WTC11 (cell line): ENCODE results near the gene RGS6. TPM values are rescaled to one million over a fixed set of nuclear protein-coding genes. Genes with fewer than 3 reads are reported as not detected.

ENCODE experiments used
- ATAC-seq: fragments of 200-7000 bp; cut with Tn5 transposase; 2 replicates; pipeline ENCODE4 v1.10.0; 2021; ENCODE audit warnings: mild to moderate bottlenecking, moderate library complexity
- CTCF ChIA-PET: fragments of 300-600 bp; sonication (Branson Sonifier 250); formaldehyde crosslinking; loops from one replicate; lab custom pipeline; 2021; ENCODE audit warnings: antibody characterized with exemption; lab: Charles Lee
- POLR2A ChIA-PET: fragments of 350-600 bp; sonication (Branson Sonifier 250); formaldehyde crosslinking; loops from one replicate; lab custom pipeline; 2021; ENCODE audit warnings: antibody characterized with exemption; lab: Charles Lee
- DNase-seq: peaks from one replicate; pipeline ENCODE4 v3.0.0; 2021; ENCODE audit warnings: low spot score
- H3K27ac Mint-ChIP-seq: 2 replicates; pipeline ENCODE4 v1.8.0; 2021; ENCODE audit warnings: mixed read lengths
- H3K27me3 Mint-ChIP-seq: 2 replicates; pipeline ENCODE4 v1.8.0; 2021; ENCODE audit warnings: low read depth, mild to moderate bottlenecking, moderate library complexity, mixed read lengths
- H3K36me3 Mint-ChIP-seq: 2 replicates; pipeline ENCODE4 v1.8.0; 2021; ENCODE audit warnings: mixed read lengths
- H3K4me1 Mint-ChIP-seq: 2 replicates; pipeline ENCODE4 v1.8.0; 2022; ENCODE audit warnings: mixed read lengths
- H3K4me3 Mint-ChIP-seq: 2 replicates; pipeline ENCODE4 v1.8.0; 2021; ENCODE audit warnings: mild to moderate bottlenecking, moderate library complexity, mixed read lengths
- H3K9me3 Mint-ChIP-seq: 2 replicates; pipeline ENCODE4 v1.8.0; 2021; ENCODE audit warnings: mixed read lengths
- EMX1 ChIP-seq: fragments of 250-450 bp; sonication (Bioruptor Pico); IDR thresholded peaks from 2 replicates; pipeline ENCODE4 v1.8.0; 2021; ENCODE audit warnings: mild to moderate bottlenecking
- FOXK1 ChIP-seq: sonication (generic); formaldehyde crosslinking; IDR thresholded peaks from 2 replicates; pipeline ENCODE4 v1.8.0; 2022; ENCODE audit warnings: mild to moderate bottlenecking, moderate library complexity, missing genetic modification reagents
- IRF2 ChIP-seq: sonication (generic); formaldehyde crosslinking; IDR thresholded peaks from 2 replicates; pipeline ENCODE4 v1.8.0; 2022; ENCODE audit warnings: low read depth, missing genetic modification reagents, borderline replicate concordance
- KAT7 ChIP-seq: sonication (generic); formaldehyde crosslinking; IDR thresholded peaks from 2 replicates; pipeline ENCODE4 v1.8.1; 2023; ENCODE audit warnings: missing genetic modification reagents, mild to moderate bottlenecking, borderline replicate concordance
- TP53 ChIP-seq: sonication (generic); formaldehyde crosslinking; IDR thresholded peaks from 2 replicates; pipeline ENCODE4 v1.8.1; 2023; ENCODE audit warnings: mild to moderate bottlenecking, missing genetic modification reagents
- ZNF671 ChIP-seq: fragments of 250-450 bp; sonication (Bioruptor Pico); IDR thresholded peaks from 2 replicates; pipeline ENCODE4 v1.8.0; 2021; ENCODE audit warnings: mild to moderate bottlenecking
- total RNA-seq: library from RNA; stranded (reverse); gene quantifications from 3 replicates; pipeline ENCODE4 v1.2.3, GENCODE V29; 2021
- TF ChIP-seq, protein P1 (sequence below): sonication (generic); formaldehyde crosslinking; conservative IDR thresholded peaks from 2 replicates; pipeline ENCODE4 v1.8.1; 2022; ENCODE audit warnings: mild to moderate bottlenecking, missing genetic modification reagents
- TF ChIP-seq, protein P2 (sequence below): sonication (generic); formaldehyde crosslinking; IDR thresholded peaks from 2 replicates; pipeline ENCODE4 v1.8.0; 2023; ENCODE audit warnings: missing genetic modification reagents, mild to moderate bottlenecking, borderline replicate concordance
- TF ChIP-seq, protein P3 (sequence below): sonication (generic); formaldehyde crosslinking; IDR thresholded peaks from 2 replicates; pipeline ENCODE4 v1.8.1; 2023; ENCODE audit warnings: mild to moderate bottlenecking, missing genetic modification reagents
- TF ChIP-seq, protein P4 (sequence below): sonication (generic); formaldehyde crosslinking; IDR thresholded peaks from 2 replicates; pipeline ENCODE4 v1.8.1; 2022; ENCODE audit warnings: mild to moderate bottlenecking, moderate library complexity, missing genetic modification reagents
- TF ChIP-seq, protein P5 (sequence below): sonication (generic); formaldehyde crosslinking; IDR thresholded peaks from 2 replicates; pipeline ENCODE4 v1.8.0; 2022; ENCODE audit warnings: missing genetic modification reagents

Gene RGS6
- total RNA-seq, 1 experiment from 2014 or later = 1.0 TPM

DNA sequence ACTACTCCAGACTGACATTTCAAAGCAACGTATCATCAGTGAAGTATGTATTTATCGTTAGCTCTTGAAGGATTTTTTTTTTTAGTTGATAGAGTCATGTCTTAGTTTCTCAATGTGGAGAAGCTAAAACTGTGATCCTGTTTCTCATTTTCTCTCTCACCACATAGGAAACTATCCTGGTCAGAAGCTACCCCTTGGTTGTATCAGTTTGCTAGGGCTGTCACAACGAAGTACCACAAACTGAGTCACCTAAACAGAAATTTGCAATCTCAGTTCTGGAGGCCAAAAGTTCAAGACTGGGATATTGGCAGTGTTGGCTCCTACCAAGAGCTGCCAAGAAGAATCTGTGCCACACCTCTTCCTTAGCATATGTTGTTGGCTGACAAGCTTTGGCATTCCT, 369.1 kb downstream of the RGS6 start:
- H3K27me3 Mint-ChIP-seq = peaks cover under 1% of the 10 kb centered on the region; the same call in 1 of the 2 replicates
- peaks cover 22% of the 10 kb centered on the region for H3K36me3 Mint-ChIP-seq
- no peak for DNase-seq
- CTCF ChIA-PET = no interaction called here
- TF ChIP-seq, protein P1, sequence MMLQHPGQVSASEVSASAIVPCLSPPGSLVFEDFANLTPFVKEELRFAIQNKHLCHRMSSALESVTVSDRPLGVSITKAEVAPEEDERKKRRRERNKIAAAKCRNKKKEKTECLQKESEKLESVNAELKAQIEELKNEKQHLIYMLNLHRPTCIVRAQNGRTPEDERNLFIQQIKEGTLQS (CRISPR knock-in tag) = no peak
- TF ChIP-seq TP53 (CRISPR knock-in tag) = no peak
- TF ChIP-seq, protein P2, sequence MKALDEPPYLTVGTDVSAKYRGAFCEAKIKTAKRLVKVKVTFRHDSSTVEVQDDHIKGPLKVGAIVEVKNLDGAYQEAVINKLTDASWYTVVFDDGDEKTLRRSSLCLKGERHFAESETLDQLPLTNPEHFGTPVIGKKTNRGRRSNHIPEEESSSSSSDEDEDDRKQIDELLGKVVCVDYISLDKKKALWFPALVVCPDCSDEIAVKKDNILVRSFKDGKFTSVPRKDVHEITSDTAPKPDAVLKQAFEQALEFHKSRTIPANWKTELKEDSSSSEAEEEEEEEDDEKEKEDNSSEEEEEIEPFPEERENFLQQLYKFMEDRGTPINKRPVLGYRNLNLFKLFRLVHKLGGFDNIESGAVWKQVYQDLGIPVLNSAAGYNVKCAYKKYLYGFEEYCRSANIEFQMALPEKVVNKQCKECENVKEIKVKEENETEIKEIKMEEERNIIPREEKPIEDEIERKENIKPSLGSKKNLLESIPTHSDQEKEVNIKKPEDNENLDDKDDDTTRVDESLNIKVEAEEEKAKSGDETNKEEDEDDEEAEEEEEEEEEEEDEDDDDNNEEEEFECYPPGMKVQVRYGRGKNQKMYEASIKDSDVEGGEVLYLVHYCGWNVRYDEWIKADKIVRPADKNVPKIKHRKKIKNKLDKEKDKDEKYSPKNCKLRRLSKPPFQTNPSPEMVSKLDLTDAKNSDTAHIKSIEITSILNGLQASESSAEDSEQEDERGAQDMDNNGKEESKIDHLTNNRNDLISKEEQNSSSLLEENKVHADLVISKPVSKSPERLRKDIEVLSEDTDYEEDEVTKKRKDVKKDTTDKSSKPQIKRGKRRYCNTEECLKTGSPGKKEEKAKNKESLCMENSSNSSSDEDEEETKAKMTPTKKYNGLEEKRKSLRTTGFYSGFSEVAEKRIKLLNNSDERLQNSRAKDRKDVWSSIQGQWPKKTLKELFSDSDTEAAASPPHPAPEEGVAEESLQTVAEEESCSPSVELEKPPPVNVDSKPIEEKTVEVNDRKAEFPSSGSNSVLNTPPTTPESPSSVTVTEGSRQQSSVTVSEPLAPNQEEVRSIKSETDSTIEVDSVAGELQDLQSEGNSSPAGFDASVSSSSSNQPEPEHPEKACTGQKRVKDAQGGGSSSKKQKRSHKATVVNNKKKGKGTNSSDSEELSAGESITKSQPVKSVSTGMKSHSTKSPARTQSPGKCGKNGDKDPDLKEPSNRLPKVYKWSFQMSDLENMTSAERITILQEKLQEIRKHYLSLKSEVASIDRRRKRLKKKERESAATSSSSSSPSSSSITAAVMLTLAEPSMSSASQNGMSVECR = no peak
- TF ChIP-seq IRF2 (CRISPR knock-in tag) = no peak
- TF ChIP-seq, protein P3, sequence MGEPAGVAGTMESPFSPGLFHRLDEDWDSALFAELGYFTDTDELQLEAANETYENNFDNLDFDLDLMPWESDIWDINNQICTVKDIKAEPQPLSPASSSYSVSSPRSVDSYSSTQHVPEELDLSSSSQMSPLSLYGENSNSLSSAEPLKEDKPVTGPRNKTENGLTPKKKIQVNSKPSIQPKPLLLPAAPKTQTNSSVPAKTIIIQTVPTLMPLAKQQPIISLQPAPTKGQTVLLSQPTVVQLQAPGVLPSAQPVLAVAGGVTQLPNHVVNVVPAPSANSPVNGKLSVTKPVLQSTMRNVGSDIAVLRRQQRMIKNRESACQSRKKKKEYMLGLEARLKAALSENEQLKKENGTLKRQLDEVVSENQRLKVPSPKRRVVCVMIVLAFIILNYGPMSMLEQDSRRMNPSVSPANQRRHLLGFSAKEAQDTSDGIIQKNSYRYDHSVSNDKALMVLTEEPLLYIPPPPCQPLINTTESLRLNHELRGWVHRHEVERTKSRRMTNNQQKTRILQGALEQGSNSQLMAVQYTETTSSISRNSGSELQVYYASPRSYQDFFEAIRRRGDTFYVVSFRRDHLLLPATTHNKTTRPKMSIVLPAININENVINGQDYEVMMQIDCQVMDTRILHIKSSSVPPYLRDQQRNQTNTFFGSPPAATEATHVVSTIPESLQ = no peak
- TF ChIP-seq, all 79 proteins: peak for 0
- Mint-ChIP-seq H3K27ac (no peak overlapping the region), H3K4me3 (no peak overlapping the region), H3K4me1 (no peaks in the 10 kb centered on the region), H3K9me3 (peaks cover 48% of the 10 kb centered on the region)
- POLR2A ChIA-PET = no interaction called here
- no peak for ATAC-seq

DNA sequence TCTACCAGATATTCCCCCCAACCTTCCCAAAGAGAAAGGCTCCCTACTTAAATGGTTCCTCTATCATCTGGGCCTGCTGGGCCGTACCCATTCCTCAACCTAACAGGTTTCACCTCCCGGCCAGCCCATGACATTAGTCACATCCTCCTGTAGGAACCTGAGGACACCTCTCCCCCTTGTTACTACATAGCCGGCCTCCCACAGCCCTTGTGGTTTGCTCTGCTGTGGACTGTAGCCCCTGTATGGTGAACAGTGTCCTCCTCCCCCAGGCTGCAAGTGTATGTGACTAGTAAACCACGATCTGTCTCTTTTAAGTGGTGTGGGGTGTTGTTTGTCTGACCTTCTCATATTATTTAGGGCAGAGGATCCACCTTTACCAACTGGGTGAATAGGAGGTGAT, 371.7 kb downstream of the RGS6 start:
- Mint-ChIP-seq H3K4me3 (no peak overlapping the region), H3K9me3 (peaks cover 51% of the 10 kb centered on the region), H3K27ac (no peak overlapping the region), H3K36me3 (peaks cover 26% of the 10 kb centered on the region), H3K4me1 (no peaks in the 10 kb centered on the region), H3K27me3 (peaks cover 3% of the 10 kb centered on the region; the same call in 1 of the 2 replicates)
- ChIA-PET POLR2A (no interaction called here), CTCF (no interaction called here)
- ATAC-seq (no peak), DNase-seq (no peak)
- TF ChIP-seq, protein P4, sequence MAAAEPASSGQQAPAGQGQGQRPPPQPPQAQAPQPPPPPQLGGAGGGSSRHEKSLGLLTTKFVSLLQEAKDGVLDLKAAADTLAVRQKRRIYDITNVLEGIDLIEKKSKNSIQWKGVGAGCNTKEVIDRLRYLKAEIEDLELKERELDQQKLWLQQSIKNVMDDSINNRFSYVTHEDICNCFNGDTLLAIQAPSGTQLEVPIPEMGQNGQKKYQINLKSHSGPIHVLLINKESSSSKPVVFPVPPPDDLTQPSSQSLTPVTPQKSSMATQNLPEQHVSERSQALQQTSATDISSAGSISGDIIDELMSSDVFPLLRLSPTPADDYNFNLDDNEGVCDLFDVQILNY (CRISPR knock-in tag) = no peak
- TF ChIP-seq FOXK1 = no peak
- no peak for TF ChIP-seq EMX1 (CRISPR knock-in tag)
- no peak for TF ChIP-seq IRF2 (CRISPR knock-in tag)
- TF ChIP-seq, protein P5, sequence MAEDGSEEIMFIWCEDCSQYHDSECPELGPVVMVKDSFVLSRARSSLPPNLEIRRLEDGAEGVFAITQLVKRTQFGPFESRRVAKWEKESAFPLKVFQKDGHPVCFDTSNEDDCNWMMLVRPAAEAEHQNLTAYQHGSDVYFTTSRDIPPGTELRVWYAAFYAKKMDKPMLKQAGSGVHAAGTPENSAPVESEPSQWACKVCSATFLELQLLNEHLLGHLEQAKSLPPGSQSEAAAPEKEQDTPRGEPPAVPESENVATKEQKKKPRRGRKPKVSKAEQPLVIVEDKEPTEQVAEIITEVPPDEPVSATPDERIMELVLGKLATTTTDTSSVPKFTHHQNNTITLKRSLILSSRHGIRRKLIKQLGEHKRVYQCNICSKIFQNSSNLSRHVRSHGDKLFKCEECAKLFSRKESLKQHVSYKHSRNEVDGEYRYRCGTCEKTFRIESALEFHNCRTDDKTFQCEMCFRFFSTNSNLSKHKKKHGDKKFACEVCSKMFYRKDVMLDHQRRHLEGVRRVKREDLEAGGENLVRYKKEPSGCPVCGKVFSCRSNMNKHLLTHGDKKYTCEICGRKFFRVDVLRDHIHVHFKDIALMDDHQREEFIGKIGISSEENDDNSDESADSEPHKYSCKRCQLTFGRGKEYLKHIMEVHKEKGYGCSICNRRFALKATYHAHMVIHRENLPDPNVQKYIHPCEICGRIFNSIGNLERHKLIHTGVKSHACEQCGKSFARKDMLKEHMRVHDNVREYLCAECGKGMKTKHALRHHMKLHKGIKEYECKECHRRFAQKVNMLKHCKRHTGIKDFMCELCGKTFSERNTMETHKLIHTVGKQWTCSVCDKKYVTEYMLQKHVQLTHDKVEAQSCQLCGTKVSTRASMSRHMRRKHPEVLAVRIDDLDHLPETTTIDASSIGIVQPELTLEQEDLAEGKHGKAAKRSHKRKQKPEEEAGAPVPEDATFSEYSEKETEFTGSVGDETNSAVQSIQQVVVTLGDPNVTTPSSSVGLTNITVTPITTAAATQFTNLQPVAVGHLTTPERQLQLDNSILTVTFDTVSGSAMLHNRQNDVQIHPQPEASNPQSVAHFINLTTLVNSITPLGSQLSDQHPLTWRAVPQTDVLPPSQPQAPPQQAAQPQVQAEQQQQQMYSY (CRISPR knock-in tag) = no peak
- no peak for TF ChIP-seq ZNF671 (CRISPR knock-in tag)
- TF ChIP-seq KAT7 (CRISPR knock-in tag) = no peak
